ENCODE measurements around the gene OLFM1. TPM values are rescaled to one million over a fixed set of nuclear protein-coding genes. Genes with fewer than 3 reads are reported as not detected.

Gene OLFM1
- total and polyA plus RNA-seq, 2 donors (not counting 1 experiment from before 2014, with no cell fraction given), result 0.07 TPM; not detected in 1

GRCh38 chr9:135083831-135084230 lies 3.6 kb upstream of the OLFM1 start:
- peaks cover 6% of the 10 kb centered on the region for H3K4me1 Mint-ChIP-seq
- DNase-seq (no peak), ATAC-seq (ENCODE audit: low read depth) (no peak)
- Histone ChIP-seq H3K4me1 (ENCODE audit: control insufficient read depth in 2 of 2, insufficient read depth in 2 of 2, low read length in 2 of 2) (no peaks in the 10 kb centered on the region), H3K4me2 (replicated peaks; ENCODE audit: low read depth, low read length, poor library complexity, severe bottlenecking) (no peak overlapping the region), H3K4me3 (ENCODE audit: control extremely low read depth in 1 of 5, extremely low read depth in 1 of 5, insufficient read depth in 1 of 5, low read depth in 2 of 5, low read length in 4 of 5) (no peak overlapping the region), H2AFZ (ENCODE audit: insufficient read depth, low read depth, low read length, poor library complexity, severe bottlenecking) (no peak overlapping the region), H3K36me3 (replicated peaks in 1 of 2; ENCODE audit: control extremely low read depth in 1 of 2, control insufficient read depth in 1 of 2, extremely low read depth in 1 of 2, insufficient read depth in 2 of 2, low read length in 1 of 2) (no peaks in the 10 kb centered on the region), H3K9ac (ENCODE audit: low read length) (no peak overlapping the region), H3K27me3 (replicated peaks in 1 of 4; ENCODE audit: control extremely low read depth in 1 of 4, control insufficient read depth in 3 of 4, insufficient read depth in 4 of 4, low read length in 3 of 4) (peaks cover 0 to 24% (median 5%) of the 10 kb centered on the region in 4 experiments), H3K27ac (ENCODE audit: low read length in 2 of 2) (no peak overlapping the region), H3K9me3 (ENCODE audit: control extremely low read depth in 1 of 3, control insufficient read depth in 2 of 3, insufficient read depth in 1 of 3, low read length in 2 of 3) (peaks cover 0 to 8% (median 0%) of the 10 kb centered on the region in 3 donors), H3K79me2 (ENCODE audit: control insufficient read depth, insufficient read depth, low read length) (no peaks in the 10 kb centered on the region), H4K20me1 (ENCODE audit: control insufficient read depth, insufficient read depth, low read length, poor library complexity, severe bottlenecking) (no peaks in the 10 kb centered on the region)
- H3K4me3 Mint-ChIP-seq, result no peak overlapping the region
- ChIA-PET CTCF (no interaction called here), POLR2A (no interaction called here)
- no peak overlapping the region for H3K27ac Mint-ChIP-seq
- TF ChIP-seq EZH2 (IDR thresholded peaks at IDR 0.05; ENCODE audit: borderline replicate concordance, insufficient read depth, low read depth, low read length, poor library complexity, severe bottlenecking), result no peak
- TF ChIP-seq, protein P1, sequence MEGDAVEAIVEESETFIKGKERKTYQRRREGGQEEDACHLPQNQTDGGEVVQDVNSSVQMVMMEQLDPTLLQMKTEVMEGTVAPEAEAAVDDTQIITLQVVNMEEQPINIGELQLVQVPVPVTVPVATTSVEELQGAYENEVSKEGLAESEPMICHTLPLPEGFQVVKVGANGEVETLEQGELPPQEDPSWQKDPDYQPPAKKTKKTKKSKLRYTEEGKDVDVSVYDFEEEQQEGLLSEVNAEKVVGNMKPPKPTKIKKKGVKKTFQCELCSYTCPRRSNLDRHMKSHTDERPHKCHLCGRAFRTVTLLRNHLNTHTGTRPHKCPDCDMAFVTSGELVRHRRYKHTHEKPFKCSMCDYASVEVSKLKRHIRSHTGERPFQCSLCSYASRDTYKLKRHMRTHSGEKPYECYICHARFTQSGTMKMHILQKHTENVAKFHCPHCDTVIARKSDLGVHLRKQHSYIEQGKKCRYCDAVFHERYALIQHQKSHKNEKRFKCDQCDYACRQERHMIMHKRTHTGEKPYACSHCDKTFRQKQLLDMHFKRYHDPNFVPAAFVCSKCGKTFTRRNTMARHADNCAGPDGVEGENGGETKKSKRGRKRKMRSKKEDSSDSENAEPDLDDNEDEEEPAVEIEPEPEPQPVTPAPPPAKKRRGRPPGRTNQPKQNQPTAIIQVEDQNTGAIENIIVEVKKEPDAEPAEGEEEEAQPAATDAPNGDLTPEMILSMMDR (IDR thresholded peaks at IDR 0.05), result no peak
- 56% methylated on average over 8 of the region's 8 CpGs for WGBS (ENCODE audit: insufficient coverage)
- peaks cover 30% of the 10 kb centered on the region for H3K27me3 Mint-ChIP-seq
- H3K9me3 Mint-ChIP-seq (ENCODE audit: insufficient read depth), result no peaks in the 10 kb centered on the region
- intact Hi-C loops (cut with micrococcal nuclease), result no loop called here

DNA sequence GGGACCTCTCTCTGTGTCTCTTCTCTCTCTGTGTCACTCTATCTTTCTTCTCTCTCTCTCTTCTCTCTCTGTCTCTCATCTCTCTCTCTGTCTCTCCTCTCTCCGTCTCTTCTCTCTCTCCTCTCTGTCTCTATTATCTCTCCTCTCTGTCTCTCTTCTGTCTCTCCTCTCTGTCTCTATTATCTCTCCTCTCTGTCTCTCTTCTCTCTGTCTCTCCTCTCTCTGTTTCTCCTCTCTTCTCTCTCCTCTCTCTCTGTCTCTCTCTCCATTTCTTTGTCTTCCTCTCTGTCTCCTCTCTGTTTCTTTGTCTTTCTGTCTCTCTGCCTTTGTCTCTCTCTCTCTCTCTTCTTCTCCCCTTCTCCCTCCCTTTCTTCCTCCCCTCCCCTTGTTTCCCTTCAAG lies 3.2 kb upstream of the OLFM1 start:
- Mint-ChIP-seq H3K27me3 (peaks cover 31% of the 10 kb centered on the region), H3K4me1 (peaks cover 6% of the 10 kb centered on the region), H3K9me3 (ENCODE audit: insufficient read depth) (no peaks in the 10 kb centered on the region), H3K27ac (no peak overlapping the region), H3K4me3 (no peak overlapping the region)
- DNase-seq, result no peak
- Histone ChIP-seq H3K27ac (ENCODE audit: low read length in 2 of 2) (no peak overlapping the region), H2AFZ (ENCODE audit: insufficient read depth, low read depth, low read length, poor library complexity, severe bottlenecking) (no peak overlapping the region), H3K4me3 (ENCODE audit: control extremely low read depth in 1 of 5, extremely low read depth in 1 of 5, insufficient read depth in 1 of 5, low read depth in 2 of 5, low read length in 4 of 5) (no peak overlapping the region), H3K4me1 (ENCODE audit: control insufficient read depth in 2 of 2, insufficient read depth in 2 of 2, low read length in 2 of 2) (no peaks in the 10 kb centered on the region), H3K9me3 (ENCODE audit: control extremely low read depth in 1 of 3, control insufficient read depth in 2 of 3, insufficient read depth in 1 of 3, low read length in 2 of 3) (peaks cover 0 to 8% (median 0%) of the 10 kb centered on the region in 3 donors), H3K27me3 (replicated peaks in 1 of 4; ENCODE audit: control extremely low read depth in 1 of 4, control insufficient read depth in 3 of 4, insufficient read depth in 4 of 4, low read length in 3 of 4) (peaks cover 0 to 28% (median 5%) of the 10 kb centered on the region in 4 experiments), H3K79me2 (ENCODE audit: control insufficient read depth, insufficient read depth, low read length) (no peaks in the 10 kb centered on the region), H3K36me3 (replicated peaks in 1 of 2; ENCODE audit: control extremely low read depth in 1 of 2, control insufficient read depth in 1 of 2, extremely low read depth in 1 of 2, insufficient read depth in 2 of 2, low read length in 1 of 2) (no peaks in the 10 kb centered on the region), H4K20me1 (ENCODE audit: control insufficient read depth, insufficient read depth, low read length, poor library complexity, severe bottlenecking) (no peaks in the 10 kb centered on the region), H3K4me2 (replicated peaks; ENCODE audit: low read depth, low read length, poor library complexity, severe bottlenecking) (no peak overlapping the region), H3K9ac (ENCODE audit: low read length) (no peak overlapping the region)
- POLR2A ChIA-PET, result no interaction called here
- CTCF ChIA-PET, result no interaction called here
- no peak for ATAC-seq (ENCODE audit: low read depth)
- WGBS (ENCODE audit: insufficient coverage), result 79% methylated on average over 1 of the region's 1 CpG
- intact Hi-C loops (cut with micrococcal nuclease), result no loop called here
- no peak for TF ChIP-seq EZH2 (IDR thresholded peaks at IDR 0.05; ENCODE audit: borderline replicate concordance, insufficient read depth, low read depth, low read length, poor library complexity, severe bottlenecking)
- TF ChIP-seq, protein P1 (IDR thresholded peaks at IDR 0.05), result no peak
